GM13976 (cell line): ENCODE results near the gene OR52I1.

Source experiments
- DNase-seq: peaks from one replicate; pipeline ENCODE4 v3.0.0; 2012; ENCODE audit warnings: low spot score
- CTCF ChIP-seq: IDR thresholded peaks from 2 replicates; pipeline ENCODE4 v1.5.1; 2012; ENCODE audit warnings: borderline replicate concordance, mild to moderate bottlenecking; ENCODE audit not compliant: insufficient read depth; ENCODE audit errors: extremely low read depth, missing control alignments, control extremely low read depth
- in situ Hi-C: fragments of 300-500 bp; cut with MboI; formaldehyde crosslinking; loops from one replicate; pipeline ENCODE4 v1.12.0; 2022; ENCODE audit warnings: low sequenced_read_pairs, mixed read lengths, inconsistent platforms; ENCODE audit not compliant: unreplicated experiment

The OR52I1 gene

GRCh38 chr11:4560467-4560866 is 33.4 kb upstream of the OR52I1 start:
- in situ Hi-C loops: no loop called here
- no peak for TF ChIP-seq CTCF
- DNase-seq: no peak

- TF ChIP-seq CTCF: no peak
- in situ Hi-C loops: no loop called here
- no peak for DNase-seq
Observed at GRCh38 chr11:4565371-4565770, 28.5 kb upstream of the OR52I1 start.

- TF ChIP-seq CTCF: no peak
- DNase-seq: no peak
- in situ Hi-C loops: no loop called here
Observed at GRCh38 chr11:4569075-4569474, 24.8 kb upstream of the OR52I1 start.

DNA sequence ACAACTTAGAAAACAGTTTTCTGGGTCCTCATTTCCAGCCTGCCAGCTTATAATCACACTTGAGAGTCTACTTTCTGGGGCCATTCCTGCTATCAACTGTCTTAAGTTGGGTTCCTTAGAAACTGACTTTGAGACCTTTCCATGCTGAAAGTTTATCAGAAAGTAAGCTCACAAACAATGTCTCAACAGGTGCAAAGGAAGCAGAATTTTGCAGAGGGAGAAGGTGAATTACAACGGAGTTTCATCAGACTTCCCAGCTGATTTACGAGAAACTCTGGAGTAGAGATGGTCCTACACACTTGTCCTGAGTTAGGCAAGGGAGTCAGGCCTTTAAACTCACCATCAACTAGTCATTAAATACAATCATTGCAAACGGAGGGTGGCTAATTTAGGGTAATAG is 17.0 kb upstream of the OR52I1 start:
- no peak for TF ChIP-seq CTCF
- DNase-seq: no peak
- in situ Hi-C loops: no loop called here

DNA sequence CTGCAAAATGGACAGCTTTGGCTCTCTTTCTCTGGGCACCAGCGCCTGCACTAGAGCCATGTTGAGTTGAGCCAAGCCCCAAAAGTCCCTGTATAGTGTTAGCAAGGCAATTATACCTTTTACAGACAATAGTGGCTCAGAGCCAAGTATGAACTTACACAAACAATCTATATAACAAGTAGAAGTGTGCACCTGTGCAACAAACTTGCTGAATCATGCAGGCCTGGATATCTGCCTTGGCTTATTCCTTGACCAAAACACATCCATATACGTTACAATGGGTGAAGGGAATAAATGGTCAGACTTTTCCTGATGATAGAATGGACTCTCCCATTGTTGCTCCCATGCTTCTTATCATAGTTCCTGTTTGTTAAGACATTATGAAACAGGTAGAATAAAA is 16.1 kb upstream of the OR52I1 start:
- DNase-seq: no peak
- TF ChIP-seq CTCF: no peak
- in situ Hi-C loops: no loop called here

DNA sequence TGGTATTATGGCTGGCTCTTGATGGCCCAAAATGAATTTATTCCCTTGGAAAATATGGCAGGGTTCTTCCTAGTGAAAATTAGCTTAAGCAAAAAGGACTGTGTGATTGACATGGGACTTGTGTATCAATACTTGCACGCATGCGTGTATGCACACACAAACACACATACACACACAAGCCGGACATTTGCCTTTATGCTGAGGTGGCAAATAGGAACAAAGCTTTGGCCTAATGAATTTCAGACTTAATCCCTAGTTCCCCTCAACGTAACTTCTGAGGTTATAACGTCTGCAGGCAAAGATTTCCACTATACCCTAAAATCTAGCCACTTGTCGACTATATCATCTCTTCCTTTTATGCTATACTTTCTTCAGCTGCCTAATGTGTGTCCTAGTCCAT is 15.2 kb upstream of the OR52I1 start:
- DNase-seq: no peak
- TF ChIP-seq CTCF: no peak
- in situ Hi-C loops: no loop called here

DNA sequence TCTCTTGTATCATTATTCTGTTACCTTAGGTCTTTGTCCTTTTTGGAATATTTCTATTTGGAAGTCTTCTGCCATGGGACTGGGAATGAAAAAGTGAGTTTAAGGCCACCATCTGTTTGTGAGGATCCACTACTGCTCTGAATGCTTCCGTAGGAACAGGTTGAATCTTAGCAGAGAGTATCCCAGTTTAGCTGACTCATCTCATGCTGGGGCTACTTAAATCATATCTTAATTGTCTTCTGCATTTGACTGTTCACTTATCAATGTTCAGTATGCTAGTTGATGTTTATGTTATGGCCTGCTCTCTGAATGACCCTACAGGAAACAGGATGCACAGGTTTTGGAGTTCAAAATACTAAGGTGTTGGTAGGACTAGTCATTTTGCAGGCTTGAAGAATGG is 13.7 kb upstream of the OR52I1 start:
- TF ChIP-seq CTCF: no peak

More for the DNA sequence above, 13.7 kb upstream of the OR52I1 start:
- DNase-seq: no peak
- in situ Hi-C loops: no loop called here
